ENCODE data around the gene DYSF.

Gene DYSF

GRCh38 chr2:71639735-71640134 is 186.4 kb downstream of the DYSF start:
- H3K9me2 ChIP-seq (replicated peaks; ENCODE audit: insufficient read depth, low read length), result no peaks in the 10 kb centered on the region
- DNase-seq, result no peak
- H3K9ac ChIP-seq (ENCODE audit: low read length), result no peak overlapping the region
- no peak overlapping the region for H3K4me3 ChIP-seq (ENCODE audit: low read length)
- H3K79me2 ChIP-seq (ENCODE audit: low read length), result no peaks in the 10 kb centered on the region
- no peak overlapping the region for H3K27ac ChIP-seq (ENCODE audit: low read length)
- no peak overlapping the region for H3K4me2 ChIP-seq (ENCODE audit: low read depth, low read length)
- no peaks in the 10 kb centered on the region for H3K9me3 ChIP-seq (replicated peaks; ENCODE audit: insufficient read depth, low read length)
- H3F3A ChIP-seq (ENCODE audit: insufficient read depth, low read length), result no peaks in the 10 kb centered on the region
- no peaks in the 10 kb centered on the region for H3K4me1 ChIP-seq (ENCODE audit: low read length)
- H3K27me3 ChIP-seq (replicated peaks; ENCODE audit: insufficient read depth, low read length), result no peaks in the 10 kb centered on the region
- H3K36me3 ChIP-seq (replicated peaks; ENCODE audit: insufficient read depth, low read length), result no peaks in the 10 kb centered on the region
- no peaks in the 10 kb centered on the region for H4K20me1 ChIP-seq (ENCODE audit: insufficient read depth, low read length)
- no peak for TF ChIP-seq EZH2phosphoT487 (IDR thresholded peaks at IDR 0.05; ENCODE audit: low read length)
- no peak for TF ChIP-seq CTCF (IDR thresholded peaks at IDR 0.05; ENCODE audit: low read length)
- no peak for TF ChIP-seq EZH2 (optimal IDR thresholded peaks at IDR 0.05; ENCODE audit: low read depth, low read length)
- H2AFZ ChIP-seq (ENCODE audit: low read length), result no peak overlapping the region

GRCh38 chr2:71640489-71640888 is 187.1 kb downstream of the DYSF start:
- no peaks in the 10 kb centered on the region for H3K27me3 ChIP-seq (replicated peaks; ENCODE audit: insufficient read depth, low read length)

DNA sequence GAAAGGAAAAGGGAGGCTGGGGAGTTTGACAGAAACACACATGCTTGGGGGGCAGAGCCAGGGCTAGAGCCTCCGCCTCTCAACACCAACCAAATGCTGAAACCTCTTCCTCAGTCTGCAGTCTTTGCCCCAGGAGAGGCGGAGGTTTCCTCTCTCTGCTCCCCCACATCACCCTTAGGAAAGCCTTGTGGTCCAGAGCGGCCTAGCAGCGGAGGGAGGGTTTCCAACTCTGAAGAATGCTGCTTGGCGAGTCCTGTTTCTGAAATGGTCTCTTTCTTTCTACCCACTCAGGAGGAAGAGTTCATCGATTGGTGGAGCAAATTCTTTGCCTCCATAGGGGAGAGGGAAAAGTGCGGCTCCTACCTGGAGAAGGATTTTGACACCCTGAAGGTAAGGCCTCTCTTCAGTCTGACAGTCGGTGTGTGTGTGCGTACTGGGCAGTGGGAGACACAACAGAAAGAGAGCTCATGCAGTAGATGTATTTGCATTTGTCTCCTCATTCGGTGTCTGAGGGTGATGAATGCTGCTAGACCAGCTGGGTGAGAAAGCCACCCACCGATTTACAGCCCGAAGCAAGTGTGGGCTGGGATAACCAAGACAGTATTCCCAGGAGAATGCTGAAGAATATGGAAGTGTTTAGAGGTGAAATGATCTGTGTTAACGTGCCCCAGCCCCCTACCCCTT is 190.5 kb downstream of the DYSF start:
- Histone ChIP-seq H3K27me3 (replicated peaks; ENCODE audit: insufficient read depth, low read length) (no peaks in the 10 kb centered on the region), H3K9ac (ENCODE audit: low read length) (no peak overlapping the region), H3K4me1 (ENCODE audit: low read length) (no peaks in the 10 kb centered on the region), H4K20me1 (ENCODE audit: insufficient read depth, low read length) (no peaks in the 10 kb centered on the region), H3K4me2 (ENCODE audit: low read depth, low read length) (no peak overlapping the region), H3F3A (ENCODE audit: insufficient read depth, low read length) (no peaks in the 10 kb centered on the region), H3K36me3 (replicated peaks; ENCODE audit: insufficient read depth, low read length) (no peaks in the 10 kb centered on the region), H3K9me2 (replicated peaks; ENCODE audit: insufficient read depth, low read length) (no peaks in the 10 kb centered on the region), H3K4me3 (ENCODE audit: low read length) (no peak overlapping the region), H3K27ac (ENCODE audit: low read length) (no peak overlapping the region), H2AFZ (ENCODE audit: low read length) (no peak overlapping the region), H3K9me3 (replicated peaks; ENCODE audit: insufficient read depth, low read length) (no peaks in the 10 kb centered on the region), H3K79me2 (ENCODE audit: low read length) (no peaks in the 10 kb centered on the region)
- TF ChIP-seq EZH2 (optimal IDR thresholded peaks at IDR 0.05; ENCODE audit: low read depth, low read length) (no peak), CTCF (IDR thresholded peaks at IDR 0.05; ENCODE audit: low read length) (no peak), EZH2phosphoT487 (IDR thresholded peaks at IDR 0.05; ENCODE audit: low read length) (no peak)
- DNase-seq, result no peak

More at GRCh38 chr2:71640489-71640888, 187.1 kb downstream of the DYSF start:
- H2AFZ ChIP-seq (ENCODE audit: low read length), result no peak overlapping the region
- no peaks in the 10 kb centered on the region for H3K9me2 ChIP-seq (replicated peaks; ENCODE audit: insufficient read depth, low read length)
- no peaks in the 10 kb centered on the region for H3K9me3 ChIP-seq (replicated peaks; ENCODE audit: insufficient read depth, low read length)
- TF ChIP-seq EZH2phosphoT487 (IDR thresholded peaks at IDR 0.05; ENCODE audit: low read length), result no peak
- TF ChIP-seq EZH2 (optimal IDR thresholded peaks at IDR 0.05; ENCODE audit: low read depth, low read length), result no peak
- no peak for TF ChIP-seq CTCF (IDR thresholded peaks at IDR 0.05; ENCODE audit: low read length)
- H4K20me1 ChIP-seq (ENCODE audit: insufficient read depth, low read length), result no peaks in the 10 kb centered on the region
- DNase-seq, result no peak
- H3K4me2 ChIP-seq (ENCODE audit: low read depth, low read length), result no peak overlapping the region
- H3K4me1 ChIP-seq (ENCODE audit: low read length), result no peaks in the 10 kb centered on the region
- H3K4me3 ChIP-seq (ENCODE audit: low read length), result no peak overlapping the region
- no peaks in the 10 kb centered on the region for H3K79me2 ChIP-seq (ENCODE audit: low read length)
- H3K27ac ChIP-seq (ENCODE audit: low read length), result no peak overlapping the region
- no peak overlapping the region for H3K9ac ChIP-seq (ENCODE audit: low read length)
- no peaks in the 10 kb centered on the region for H3F3A ChIP-seq (ENCODE audit: insufficient read depth, low read length)
- no peaks in the 10 kb centered on the region for H3K36me3 ChIP-seq (replicated peaks; ENCODE audit: insufficient read depth, low read length)
